Natural killer cell (primary cell): Measurements from ENCODE around the gene IGSF9. TPM values are rescaled to one million over a fixed set of nuclear protein-coding genes. Genes with fewer than 3 reads are reported as not detected.

ENCODE experiments used
- ATAC-seq, 3 donors: fragments of 150-1000 bp in 2 of 3; fragments of 200-7000 bp in 1 of 3; cut with Tn5 transposase; 1 replicate in 1 of 3; 2 replicates in 2 of 3; pipeline ENCODE4 v1.10.0; 2021; ENCODE audit warnings: mild to moderate bottlenecking in 2 of 3, moderate library complexity in 2 of 3
- DNase-seq, 2 donors: peaks; one replicate each; pipeline versions ENCODE4 v3.0.0 to v3.0.0-alpha.2; 2013 to 2021; ENCODE audit warnings: mixed read lengths in 1 of 2
- H3K27ac ChIP-seq: one replicate; pipeline ENCODE4 v1.5.1; 2013; ENCODE audit warnings: mild to moderate bottlenecking, low read length
- H3K27me3 ChIP-seq: one replicate; pipeline ENCODE4 v1.6.1; 2013; ENCODE audit warnings: low read length; ENCODE audit not compliant: control insufficient read depth, insufficient read depth
- H3K36me3 ChIP-seq: one replicate; pipeline ENCODE4 v1.6.1; 2013; ENCODE audit warnings: low read length; ENCODE audit not compliant: control insufficient read depth, insufficient read depth
- H3K4me1 ChIP-seq: one replicate; pipeline ENCODE4 v1.6.1; 2013; ENCODE audit warnings: low read length; ENCODE audit not compliant: control insufficient read depth, insufficient read depth
- H3K4me3 ChIP-seq: one replicate; pipeline ENCODE4 v1.5.1; 2013; ENCODE audit warnings: low read length
- H3K9me3 ChIP-seq: one replicate; pipeline ENCODE4 v1.6.1; 2013; ENCODE audit warnings: low read length; ENCODE audit not compliant: control insufficient read depth, insufficient read depth
- H3K27ac Mint-ChIP-seq, 2 donors: one replicate each; pipeline ENCODE4 v1.8.0; 2022; ENCODE audit warnings: mild to moderate bottlenecking in 2 of 2, mixed read lengths in 2 of 2, moderate library complexity in 1 of 2
- H3K27me3 Mint-ChIP-seq, 2 donors: one replicate each; pipeline ENCODE4 v1.8.0; 2022; ENCODE audit warnings: low read depth in 2 of 2, mixed read lengths in 2 of 2
- H3K36me3 Mint-ChIP-seq: one replicate; pipeline ENCODE4 v1.8.0; 2022; ENCODE audit warnings: mixed read lengths
- H3K4me1 Mint-ChIP-seq, 2 donors: one replicate each; pipeline ENCODE4 v1.8.0; 2022; ENCODE audit warnings: mixed read lengths in 2 of 2
- H3K4me3 Mint-ChIP-seq: one replicate; pipeline ENCODE4 v1.8.0; 2022; ENCODE audit warnings: mild to moderate bottlenecking, moderate library complexity, mixed read lengths
- H3K9me3 Mint-ChIP-seq, 2 donors: one replicate each; pipeline ENCODE4 v1.8.0; 2022; ENCODE audit warnings: mixed read lengths in 2 of 2
- WGBS: methylation state at CpG from one replicate; pipeline ENCODE4 v1.1.7; 2013; ENCODE audit warnings: missing lambda C conversion rate; ENCODE audit not compliant: insufficient coverage; 5-methylcytosine and 5-hydroxymethylcytosine counted together
- intact Hi-C: fragments of 100-400 bp; cut with micrococcal nuclease; formaldehyde crosslinking; loops from one replicate; pipeline ENCODE4 v1.14.2; 2022
- total RNA-seq, 4 donors: library from RNA; stranded (reverse); fragments of 120-200 nt in 1 of 4; gene quantifications; one replicate each; pipeline versions ENCODE4 v1.2.3 to v1.2.4, GENCODE V29; 2013 to 2022
- TF ChIP-seq, protein P1 (sequence below): fragments of 200-600 bp; IDR thresholded peaks from one replicate; pipeline ENCODE4 v1.8.0; 2022; ENCODE audit warnings: antibody characterized with exemption

The IGSF9 gene
- total RNA-seq, 3 donors from 2014 or later (not counting 1 experiment from before 2014, with no cell fraction given): not detected

DNA sequence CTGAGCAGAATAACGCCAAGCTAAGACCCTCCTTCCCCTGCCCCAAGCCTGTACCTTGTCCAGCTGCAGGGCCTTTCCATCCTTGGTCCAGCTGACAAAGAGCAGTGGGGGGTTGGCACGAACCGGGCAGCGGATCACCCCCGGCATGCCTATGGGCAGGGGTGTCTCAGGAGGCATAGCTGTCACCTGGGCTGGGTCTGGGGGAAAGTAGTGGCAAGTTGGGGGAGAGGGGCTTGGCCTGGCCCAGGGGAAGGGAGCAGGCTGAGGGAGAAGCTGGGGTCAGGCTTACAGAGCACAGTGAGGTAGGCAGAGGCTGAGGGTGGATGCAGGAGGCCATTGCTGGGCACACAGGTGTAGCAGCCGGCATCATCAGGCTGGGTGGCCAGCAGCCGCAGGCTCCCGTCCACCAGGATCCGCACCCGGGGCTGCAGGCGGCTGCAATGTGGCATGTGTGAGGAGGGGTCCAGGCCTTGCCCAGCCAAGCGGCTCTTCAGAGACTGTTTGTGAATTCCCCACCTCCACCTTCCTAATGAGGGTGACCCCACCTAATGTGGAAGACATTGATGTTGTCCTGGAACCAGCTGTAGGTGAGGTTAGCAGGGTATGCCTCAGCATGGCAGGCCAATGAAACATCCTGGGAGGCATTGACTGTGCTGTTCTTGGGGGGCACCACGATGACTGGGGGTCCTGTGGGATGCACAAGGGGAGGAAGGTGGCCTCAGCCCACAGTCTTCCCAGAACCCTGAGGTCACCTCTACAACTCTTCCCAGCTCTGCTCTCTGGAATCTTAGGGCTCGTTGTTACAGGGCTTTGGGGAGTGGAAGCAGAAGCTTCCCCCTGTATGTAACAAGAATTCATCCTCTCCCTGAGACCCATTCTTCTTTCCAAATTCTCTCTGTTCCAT is 11.0 kb downstream of the IGSF9 start:
- ATAC-seq: no peak
- no peak overlapping the region for H3K4me3 ChIP-seq
- H3K4me1 ChIP-seq: peaks cover 24% of the 10 kb centered on the region
- TF ChIP-seq, protein P1, sequence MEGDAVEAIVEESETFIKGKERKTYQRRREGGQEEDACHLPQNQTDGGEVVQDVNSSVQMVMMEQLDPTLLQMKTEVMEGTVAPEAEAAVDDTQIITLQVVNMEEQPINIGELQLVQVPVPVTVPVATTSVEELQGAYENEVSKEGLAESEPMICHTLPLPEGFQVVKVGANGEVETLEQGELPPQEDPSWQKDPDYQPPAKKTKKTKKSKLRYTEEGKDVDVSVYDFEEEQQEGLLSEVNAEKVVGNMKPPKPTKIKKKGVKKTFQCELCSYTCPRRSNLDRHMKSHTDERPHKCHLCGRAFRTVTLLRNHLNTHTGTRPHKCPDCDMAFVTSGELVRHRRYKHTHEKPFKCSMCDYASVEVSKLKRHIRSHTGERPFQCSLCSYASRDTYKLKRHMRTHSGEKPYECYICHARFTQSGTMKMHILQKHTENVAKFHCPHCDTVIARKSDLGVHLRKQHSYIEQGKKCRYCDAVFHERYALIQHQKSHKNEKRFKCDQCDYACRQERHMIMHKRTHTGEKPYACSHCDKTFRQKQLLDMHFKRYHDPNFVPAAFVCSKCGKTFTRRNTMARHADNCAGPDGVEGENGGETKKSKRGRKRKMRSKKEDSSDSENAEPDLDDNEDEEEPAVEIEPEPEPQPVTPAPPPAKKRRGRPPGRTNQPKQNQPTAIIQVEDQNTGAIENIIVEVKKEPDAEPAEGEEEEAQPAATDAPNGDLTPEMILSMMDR: no peak
- H3K9me3 ChIP-seq: no peaks in the 10 kb centered on the region
- no peaks in the 10 kb centered on the region for H3K36me3 Mint-ChIP-seq
- H3K9me3 Mint-ChIP-seq: no peaks in the 10 kb centered on the region
- 90% methylated on average over 12 of the region's 14 CpGs for WGBS
- H3K27me3 Mint-ChIP-seq: peaks cover 10 to 16% of the 10 kb centered on the region in 2 donors
- no peak for DNase-seq
- peaks cover 0 to 7% of the 10 kb centered on the region in 2 donors for H3K4me1 Mint-ChIP-seq
- no peak overlapping the region for H3K27ac ChIP-seq
- intact Hi-C loops: loop anchor here (5.0 to 10.0 kb wide), 2 partner anchors 148 to 440 kb away; partner anchors contain the start of gene KCNJ9
- H3K36me3 ChIP-seq: no peaks in the 10 kb centered on the region
- H3K27ac Mint-ChIP-seq: no peak overlapping the region
- no peak overlapping the region for H3K4me3 Mint-ChIP-seq
- no peaks in the 10 kb centered on the region for H3K27me3 ChIP-seq

DNA sequence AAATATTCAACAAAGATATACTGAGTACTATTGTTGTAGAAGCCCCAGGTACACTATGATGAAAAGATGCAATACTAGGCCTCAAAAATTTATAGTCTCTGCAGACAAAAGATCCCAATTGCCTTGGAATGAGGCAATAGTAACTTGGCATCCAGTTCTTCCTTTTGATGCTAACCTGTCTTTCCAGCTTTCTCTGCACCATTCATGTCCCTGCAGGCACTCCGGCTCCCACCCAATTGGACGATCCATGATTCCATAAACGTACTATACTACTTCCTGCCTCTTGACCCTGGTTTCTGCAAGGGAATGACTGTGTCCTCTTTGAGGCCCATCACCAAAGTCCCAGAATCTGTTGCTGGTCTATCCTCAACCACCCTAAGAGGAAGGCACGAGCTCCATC is 12.1 kb downstream of the IGSF9 start:
- intact Hi-C loops: loop anchor here (10.0 kb wide), 1 partner anchor 441 kb away; no protein-coding TSS in a partner anchor
- H3K4me3 ChIP-seq: no peak overlapping the region
- no peaks in the 10 kb centered on the region for H3K27me3 ChIP-seq
- H3K9me3 ChIP-seq: no peaks in the 10 kb centered on the region
- no peaks in the 10 kb centered on the region for H3K36me3 ChIP-seq
- 81% methylated on average over 4 of the region's 4 CpGs for WGBS
- Mint-ChIP-seq H3K27me3 (peaks cover 10 to 18% of the 10 kb centered on the region in 2 donors), H3K4me1 (peaks cover 0 to 7% of the 10 kb centered on the region in 2 donors), H3K27ac (no peak overlapping the region), H3K36me3 (no peaks in the 10 kb centered on the region), H3K9me3 (no peaks in the 10 kb centered on the region), H3K4me3 (no peak overlapping the region)
- TF ChIP-seq, protein P1: no peak
- H3K4me1 ChIP-seq: peaks cover 24% of the 10 kb centered on the region
- no peak overlapping the region for H3K27ac ChIP-seq
- ATAC-seq (no peak), DNase-seq (no peak)

DNA sequence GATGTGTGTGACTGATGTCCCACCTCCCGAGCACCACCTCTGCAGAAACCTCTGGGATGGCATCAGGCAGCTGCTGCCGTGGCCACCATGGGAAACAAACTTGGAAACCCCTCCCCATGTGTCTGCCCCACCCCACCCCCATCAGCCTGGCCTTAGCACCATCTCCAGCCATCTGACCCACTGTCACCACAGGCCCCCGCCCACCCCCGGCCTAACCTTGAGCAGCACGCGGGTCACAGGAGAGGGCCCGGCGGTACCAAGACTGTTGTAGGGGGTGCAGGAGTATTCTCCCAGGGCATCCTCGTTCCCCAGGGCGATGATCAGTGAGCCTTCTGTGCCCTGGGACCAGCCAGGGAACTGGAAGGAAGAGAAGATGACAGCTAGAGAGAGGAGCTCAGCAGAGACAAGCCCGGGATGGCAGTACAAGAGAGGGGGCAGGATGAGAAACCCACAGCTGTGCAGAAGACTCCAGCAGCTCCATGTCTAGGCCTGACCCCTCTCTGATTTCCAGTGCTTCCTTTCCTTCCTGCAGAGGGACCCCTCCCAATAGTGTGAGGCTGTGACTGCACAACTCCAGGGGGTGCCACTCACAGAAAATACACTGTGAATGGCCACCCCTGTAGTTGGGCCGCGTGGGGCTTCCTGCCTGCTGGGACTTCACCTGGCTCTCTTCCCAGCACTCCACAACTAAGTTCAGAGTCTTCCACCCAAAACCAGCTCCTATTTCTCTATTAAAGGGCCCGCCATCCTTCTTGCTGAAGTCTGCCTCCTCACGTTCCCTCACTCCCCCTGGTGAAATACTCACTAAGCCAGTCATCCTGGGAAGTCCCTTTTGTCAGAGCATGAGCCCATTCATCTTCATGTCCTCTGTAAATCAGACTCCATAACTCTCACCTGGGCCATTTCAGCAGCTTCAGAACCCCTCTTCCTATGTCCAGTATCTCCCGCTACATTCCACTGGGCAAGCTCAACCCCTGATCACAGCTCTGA is 12.8 kb downstream of the IGSF9 start:
- DNase-seq (no peak), ATAC-seq (no peak)
- no peaks in the 10 kb centered on the region for H3K36me3 Mint-ChIP-seq
- intact Hi-C loops: loop anchor here (10.0 kb wide), 1 partner anchor 442 kb away; no protein-coding TSS in a partner anchor
- H3K4me3 Mint-ChIP-seq: no peak overlapping the region
- WGBS: 89% methylated on average over 16 of the region's 16 CpGs
- Histone ChIP-seq H3K27ac (no peak overlapping the region), H3K36me3 (no peaks in the 10 kb centered on the region), H3K4me3 (no peak overlapping the region), H3K27me3 (no peaks in the 10 kb centered on the region), H3K4me1 (peaks cover 17% of the 10 kb centered on the region), H3K9me3 (no peaks in the 10 kb centered on the region)
- peaks cover 0 to 7% of the 10 kb centered on the region in 2 donors for H3K4me1 Mint-ChIP-seq
- H3K9me3 Mint-ChIP-seq: no peaks in the 10 kb centered on the region
- TF ChIP-seq, protein P1: no peak
- no peak overlapping the region for H3K27ac Mint-ChIP-seq
- H3K27me3 Mint-ChIP-seq: peaks cover 10 to 18% of the 10 kb centered on the region in 2 donors
